K562 (cell line): Measurements from ENCODE around the gene MPHOSPH10. TPM values are rescaled to one million over a fixed set of nuclear protein-coding genes. Genes with fewer than 3 reads are reported as not detected.

ENCODE experiments used
- ASH1L ChIP-seq: fragments of 450-650 bp; IDR thresholded peaks from 2 replicates; pipeline ENCODE4 v1.6.1; 2018; ENCODE audit warnings: borderline replicate concordance, mild to moderate bottlenecking, low read depth; ENCODE audit not compliant: partially characterized antibody
- CBX3 ChIP-seq, 2 experiments: IDR thresholded peaks; 1 replicate in 1 of 2; 2 replicates in 1 of 2; pipeline ENCODE4 v1.6.1; 2012; ENCODE audit warnings: inconsistent platforms in 2 of 2, low read length in 2 of 2, borderline replicate concordance in 1 of 2, control low read depth in 1 of 2
- GATA2 ChIP-seq: sonication (generic); formaldehyde crosslinking; IDR thresholded peaks from 2 replicates; pipeline ENCODE4 v1.4.0; 2020; ENCODE audit warnings: mild to moderate bottlenecking, missing genetic modification reagents
- GTF2F1 ChIP-seq: IDR thresholded peaks from 2 replicates; pipeline ENCODE4 v1.6.1; 2011; ENCODE audit warnings: low read depth, low read length, improper control_type of control experiment
- HDAC1 ChIP-seq, 2 experiments: fragments of 450-650 bp; IDR thresholded peaks; 2 replicates each; pipeline ENCODE4 v1.6.1; 2016 to 2017; ENCODE audit warnings: inconsistent platforms in 1 of 2, mild to moderate bottlenecking in 1 of 2, moderate library complexity in 1 of 2
- HDAC3 ChIP-seq: fragments of 450-650 bp; IDR thresholded peaks from 2 replicates; pipeline ENCODE4 v1.6.1; 2018; ENCODE audit warnings: borderline replicate concordance, mild to moderate bottlenecking, moderate library complexity; ENCODE audit not compliant: partially characterized antibody
- ILK ChIP-seq: fragments of 450-650 bp; IDR thresholded peaks from 2 replicates; pipeline ENCODE4 v1.6.1; 2016; ENCODE audit warnings: missing genetic modification characterization, low read depth, mild to moderate bottlenecking, missing compliant biosample characterization, moderate library complexity, borderline replicate concordance
- MECOM ChIP-seq: fragments of 250-450 bp; sonication (Bioruptor Pico); IDR thresholded peaks from 2 replicates; pipeline ENCODE4 v1.8.0; 2022; ENCODE audit warnings: inconsistent platforms
- NR4A1 ChIP-seq, 2 experiments: fragments of 250-450 bp in 1 of 2; fragments of 450-650 bp in 1 of 2; sonication (Bioruptor Pico) in 1 of 2; IDR thresholded peaks; 2 replicates each; pipeline versions ENCODE4 v1.4.0 to v1.6.1; 2016 to 2020; ENCODE audit warnings: mild to moderate bottlenecking in 2 of 2, missing compliant biosample characterization in 1 of 2, missing genetic modification characterization in 1 of 2, moderate library complexity in 1 of 2
- SAP30 ChIP-seq: fragments of 200-600 bp; sonication (generic); IDR thresholded peaks from 2 replicates; pipeline ENCODE4 v1.6.1; 2012; ENCODE audit warnings: borderline replicate concordance, low read depth, mild to moderate bottlenecking, moderate library complexity, low read length, control low read depth, inconsistent platforms; ENCODE audit not compliant: insufficient read depth, poor library complexity, severe bottlenecking
- SIRT6 ChIP-seq: IDR thresholded peaks from one replicate; pipeline ENCODE4 v1.6.1; 2012; ENCODE audit warnings: low read depth, mild to moderate bottlenecking, control low read depth, inconsistent platforms, low read length, moderate library complexity
- ZFX ChIP-seq: sonication (generic); formaldehyde crosslinking; IDR thresholded peaks from 2 replicates; pipeline ENCODE4 v1.8.0; 2022; ENCODE audit warnings: mild to moderate bottlenecking, missing genetic modification reagents, moderate library complexity
- ZNF445 ChIP-seq: fragments of 250-450 bp; sonication (Bioruptor Pico); IDR thresholded peaks from 2 replicates; pipeline ENCODE4 v1.4.0; 2020; ENCODE audit warnings: low read depth, mild to moderate bottlenecking, moderate library complexity
- ZNF695 ChIP-seq: fragments of 450-650 bp; formaldehyde crosslinking; IDR thresholded peaks from 2 replicates; pipeline ENCODE4 v1.4.0; 2020; ENCODE audit warnings: mild to moderate bottlenecking, moderate library complexity
- ZNF780A ChIP-seq: fragments of 250-450 bp; sonication (Bioruptor Pico); IDR thresholded peaks from 2 replicates; pipeline ENCODE4 v1.5.0; 2021; ENCODE audit warnings: mild to moderate bottlenecking
- polyA plus RNA-seq, 8 experiments: library from polyadenylated mRNA; depleted of rRNA in 4 of 8; stranded (reverse) in 5 of 8; unstranded in 3 of 8; fragments of >200 nt; fragmentation: Nextera tagmentation in 2 of 8; fragmentation: Illumina TruSeq in 1 of 8; extraction: Ambion mirVana in 2 of 8; extraction: Trizol in 1 of 8; gene quantifications; 2 replicates each; pipeline versions ENCODE4 v1.2.1 to v1.2.3, GENCODE V29; 2011 to 2014; ENCODE audit warnings: inconsistent platforms in 1 of 8, missing spikeins in 1 of 8
- total RNA-seq, 7 experiments: library from RNA; depleted of rRNA in 6 of 7; stranded (reverse); fragments of >200 nt in 6 of 7; fragmentation: Illumina TruSeq in 2 of 7; extraction: Trizol in 2 of 7; gene quantifications; 2 replicates each; pipeline versions ENCODE4 v1.2.1 to v1.2.3, GENCODE V29; 2011 to 2021; ENCODE audit warnings: low replicate concordance in 1 of 7
- TF ChIP-seq, protein P1 (sequence below), 2 experiments: IDR thresholded peaks; 2 replicates each; pipeline ENCODE4 v1.6.1; 2012; ENCODE audit warnings: improper control_type of control experiment in 2 of 2, low read depth in 2 of 2, low read length in 2 of 2, borderline replicate concordance in 1 of 2
- TF ChIP-seq, protein P2 (sequence below): fragments of 250-450 bp; sonication (Bioruptor Pico); IDR thresholded peaks from 2 replicates; pipeline ENCODE4 v1.5.0; 2021
- TF ChIP-seq, protein P3 (sequence below): fragments of 250-450 bp; sonication (Bioruptor Pico); IDR thresholded peaks from 2 replicates; pipeline ENCODE4 v1.8.0; 2022; ENCODE audit warnings: moderate library complexity, mild to moderate bottlenecking, inconsistent platforms
- TF ChIP-seq, protein P4 (sequence below): sonication (generic); formaldehyde crosslinking; IDR thresholded peaks from 2 replicates; pipeline ENCODE4 v1.8.1; 2023; ENCODE audit warnings: mild to moderate bottlenecking, missing genetic modification reagents
- TF ChIP-seq, protein P5 (sequence below): sonication (generic); formaldehyde crosslinking; IDR thresholded peaks from 2 replicates; pipeline ENCODE4 v1.9.0; 2022; ENCODE audit warnings: mild to moderate bottlenecking, missing genetic modification reagents
- TF ChIP-seq, protein P6 (sequence below): sonication (generic); IDR thresholded peaks from 2 replicates; pipeline ENCODE4 v1.6.1; 2016

The MPHOSPH10 gene
- total and polyA plus RNA-seq, 9 of the 15 experiments (the other 6 are each of a cell fraction or from before 2014, with no cell fraction given) = 36.8 to 83.7 (median 58.5) TPM

DNA sequence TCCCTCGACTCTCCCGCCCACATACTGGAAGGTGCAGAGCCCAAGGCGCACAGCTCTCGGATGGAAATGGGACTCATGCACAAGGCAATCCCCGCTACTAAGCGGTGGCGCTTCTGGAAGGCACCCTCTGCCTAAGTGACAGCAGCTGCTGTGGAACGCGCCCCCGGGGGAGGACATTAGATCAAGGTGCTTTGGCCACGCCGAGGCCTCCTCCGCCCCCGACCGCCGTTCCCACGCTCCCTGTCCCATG, 607 bp upstream of the MPHOSPH10 start (continued):
- no peak for TF ChIP-seq NR4A1 (CRISPR knock-in tag; IDR thresholded peaks at IDR 0.05)
- no peak for TF ChIP-seq NR4A1 (tag; IDR thresholded peaks at IDR 0.05)
- no peak for TF ChIP-seq ZNF445 (CRISPR knock-in tag)
- 0 out of 2 replicates have a peak, but pooled peaks have one; percentile 16 for TF ChIP-seq GTF2F1
- TF ChIP-seq, protein P1, sequence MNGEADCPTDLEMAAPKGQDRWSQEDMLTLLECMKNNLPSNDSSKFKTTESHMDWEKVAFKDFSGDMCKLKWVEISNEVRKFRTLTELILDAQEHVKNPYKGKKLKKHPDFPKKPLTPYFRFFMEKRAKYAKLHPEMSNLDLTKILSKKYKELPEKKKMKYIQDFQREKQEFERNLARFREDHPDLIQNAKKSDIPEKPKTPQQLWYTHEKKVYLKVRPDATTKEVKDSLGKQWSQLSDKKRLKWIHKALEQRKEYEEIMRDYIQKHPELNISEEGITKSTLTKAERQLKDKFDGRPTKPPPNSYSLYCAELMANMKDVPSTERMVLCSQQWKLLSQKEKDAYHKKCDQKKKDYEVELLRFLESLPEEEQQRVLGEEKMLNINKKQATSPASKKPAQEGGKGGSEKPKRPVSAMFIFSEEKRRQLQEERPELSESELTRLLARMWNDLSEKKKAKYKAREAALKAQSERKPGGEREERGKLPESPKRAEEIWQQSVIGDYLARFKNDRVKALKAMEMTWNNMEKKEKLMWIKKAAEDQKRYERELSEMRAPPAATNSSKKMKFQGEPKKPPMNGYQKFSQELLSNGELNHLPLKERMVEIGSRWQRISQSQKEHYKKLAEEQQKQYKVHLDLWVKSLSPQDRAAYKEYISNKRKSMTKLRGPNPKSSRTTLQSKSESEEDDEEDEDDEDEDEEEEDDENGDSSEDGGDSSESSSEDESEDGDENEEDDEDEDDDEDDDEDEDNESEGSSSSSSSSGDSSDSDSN (IDR thresholded peaks at IDR 0.05; ENCODE audit: borderline replicate concordance in 1 of 2, low read depth in 2 of 2, low read length in 2 of 2) = peak; percentile 35 to 55; a peak in 2 of 4 replicates
- no peak for TF ChIP-seq ASH1L
- TF ChIP-seq, protein P2, sequence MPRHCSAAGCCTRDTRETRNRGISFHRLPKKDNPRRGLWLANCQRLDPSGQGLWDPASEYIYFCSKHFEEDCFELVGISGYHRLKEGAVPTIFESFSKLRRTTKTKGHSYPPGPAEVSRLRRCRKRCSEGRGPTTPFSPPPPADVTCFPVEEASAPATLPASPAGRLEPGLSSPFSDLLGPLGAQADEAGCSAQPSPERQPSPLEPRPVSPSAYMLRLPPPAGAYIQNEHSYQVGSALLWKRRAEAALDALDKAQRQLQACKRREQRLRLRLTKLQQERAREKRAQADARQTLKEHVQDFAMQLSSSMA (CRISPR knock-in tag) = no peak
- TF ChIP-seq MECOM = no peak
- no peak for TF ChIP-seq ZFX (CRISPR knock-in tag)
- no peak for TF ChIP-seq SAP30
- TF ChIP-seq, protein P3, sequence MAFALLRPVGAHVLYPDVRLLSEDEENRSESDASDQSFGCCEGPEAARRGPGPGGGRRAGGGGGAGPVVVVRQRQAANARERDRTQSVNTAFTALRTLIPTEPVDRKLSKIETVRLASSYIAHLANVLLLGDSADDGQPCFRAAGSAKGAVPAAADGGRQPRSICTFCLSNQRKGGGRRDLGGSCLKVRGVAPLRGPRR (CRISPR knock-in tag) = no peak
- TF ChIP-seq ZNF780A (CRISPR knock-in tag) = no peak
- TF ChIP-seq, protein P4, sequence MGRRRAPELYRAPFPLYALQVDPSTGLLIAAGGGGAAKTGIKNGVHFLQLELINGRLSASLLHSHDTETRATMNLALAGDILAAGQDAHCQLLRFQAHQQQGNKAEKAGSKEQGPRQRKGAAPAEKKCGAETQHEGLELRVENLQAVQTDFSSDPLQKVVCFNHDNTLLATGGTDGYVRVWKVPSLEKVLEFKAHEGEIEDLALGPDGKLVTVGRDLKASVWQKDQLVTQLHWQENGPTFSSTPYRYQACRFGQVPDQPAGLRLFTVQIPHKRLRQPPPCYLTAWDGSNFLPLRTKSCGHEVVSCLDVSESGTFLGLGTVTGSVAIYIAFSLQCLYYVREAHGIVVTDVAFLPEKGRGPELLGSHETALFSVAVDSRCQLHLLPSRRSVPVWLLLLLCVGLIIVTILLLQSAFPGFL = no peak
- TF ChIP-seq, protein P5, sequence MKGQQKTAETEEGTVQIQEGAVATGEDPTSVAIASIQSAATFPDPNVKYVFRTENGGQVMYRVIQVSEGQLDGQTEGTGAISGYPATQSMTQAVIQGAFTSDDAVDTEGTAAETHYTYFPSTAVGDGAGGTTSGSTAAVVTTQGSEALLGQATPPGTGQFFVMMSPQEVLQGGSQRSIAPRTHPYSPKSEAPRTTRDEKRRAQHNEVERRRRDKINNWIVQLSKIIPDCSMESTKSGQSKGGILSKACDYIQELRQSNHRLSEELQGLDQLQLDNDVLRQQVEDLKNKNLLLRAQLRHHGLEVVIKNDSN (CRISPR knock-in tag) = no peak
- TF ChIP-seq ZNF695 (CRISPR knock-in tag) = no peak
- TF ChIP-seq GATA2 (CRISPR knock-in tag) = no peak
- TF ChIP-seq SIRT6 = no peak
- TF ChIP-seq CBX3 (IDR thresholded peaks at IDR 0.05; ENCODE audit: borderline replicate concordance in 1 of 2, low read length in 2 of 2) = no peak
- TF ChIP-seq, protein P6, sequence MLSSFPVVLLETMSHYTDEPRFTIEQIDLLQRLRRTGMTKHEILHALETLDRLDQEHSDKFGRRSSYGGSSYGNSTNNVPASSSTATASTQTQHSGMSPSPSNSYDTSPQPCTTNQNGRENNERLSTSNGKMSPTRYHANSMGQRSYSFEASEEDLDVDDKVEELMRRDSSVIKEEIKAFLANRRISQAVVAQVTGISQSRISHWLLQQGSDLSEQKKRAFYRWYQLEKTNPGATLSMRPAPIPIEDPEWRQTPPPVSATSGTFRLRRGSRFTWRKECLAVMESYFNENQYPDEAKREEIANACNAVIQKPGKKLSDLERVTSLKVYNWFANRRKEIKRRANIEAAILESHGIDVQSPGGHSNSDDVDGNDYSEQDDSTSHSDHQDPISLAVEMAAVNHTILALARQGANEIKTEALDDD = 0 out of 2 replicates have a peak, but pooled peaks have one; percentile 43
- TF ChIP-seq HDAC3 = no peak
- no peak for TF ChIP-seq ILK (tag)
- TF ChIP-seq HDAC1 (IDR thresholded peaks at IDR 0.05) = peak in 1 of 2 experiments; percentile 86; a peak in 2 of 4 replicates
